A549 (cell line): ENCODE measurements around the gene TUBA1B. TPM values are rescaled to one million over a fixed set of nuclear protein-coding genes. Genes with fewer than 3 reads are reported as not detected.

Experiments used
- ATAC-seq, 2 experiments: fragments of 200-7000 bp in 1 of 2; fragments of >200 bp in 1 of 2; cut with Nextera tagmentation in 1 of 2; cut with Tn5 transposase in 1 of 2; 3 replicates each; pipeline versions ENCODE4 v1.8.0 to v1.9.1; 2018 to 2020; ENCODE audit warnings: mild to moderate bottlenecking in 1 of 2, moderate library complexity in 1 of 2
- CTCF ChIA-PET: fragments of 300-600 bp; sonication (Branson Sonifier 250); formaldehyde crosslinking; extraction: SDS; loops from one replicate; lab custom pipeline; 2021; ENCODE audit warnings: antibody characterized with exemption, inconsistent platforms; lab: Yijun Ruan, JAX
- POLR2A ChIA-PET: fragments of 350-600 bp; formaldehyde crosslinking; extraction: SDS; loops from one replicate; lab custom pipeline; 2021; ENCODE audit warnings: antibody characterized with exemption, inconsistent platforms; lab: Yijun Ruan, JAX
- DNase-seq, 2 experiments: peaks; one replicate each; pipeline versions ENCODE4 v3.0.0 to v3.0.0-alpha.2; 2011 to 2016; ENCODE audit warnings: low read depth in 1 of 2, low spot score in 1 of 2
- FAIRE-seq: peaks from 2 replicates; lab custom pipeline; 2011; peaks lifted over from hg19 to GRCh38; lab: Jason Lieb, UNC
- H3K27ac ChIP-seq, 2 experiments: fragments of >200 bp; sonication (Bioruptor Twin); formaldehyde crosslinking; 3 replicates each; pipeline ENCODE4 v1.5.1; 2016 to 2017
- H3K4me1 ChIP-seq: fragments of >200 bp; sonication (Bioruptor Twin); formaldehyde crosslinking; 3 replicates; pipeline ENCODE4 v1.6.1; 2016
- H3K4me2 ChIP-seq: fragments of >200 bp; sonication (Bioruptor Twin); formaldehyde crosslinking; 3 replicates; pipeline ENCODE4 v1.6.1; 2016
- H3K4me3 ChIP-seq: fragments of >200 bp; sonication (Bioruptor Twin); formaldehyde crosslinking; 3 replicates; pipeline ENCODE4 v1.5.1; 2016
- H3K9me3 ChIP-seq: fragments of >200 bp; sonication (Bioruptor Twin); formaldehyde crosslinking; 3 replicates; pipeline ENCODE4 v1.6.1; 2016
- CBX2 ChIP-seq: fragments of 200-600 bp; sonication (generic); IDR thresholded peaks from 2 replicates; pipeline ENCODE4 v1.6.1; 2016; ENCODE audit warnings: low read depth, mild to moderate bottlenecking, borderline replicate concordance
- CBX8 ChIP-seq: fragments of 200-600 bp; sonication (generic); IDR thresholded peaks from 2 replicates; pipeline ENCODE4 v1.6.1; 2016
- CHD2 ChIP-seq: fragments of 150-350 bp; IDR thresholded peaks from 2 replicates; pipeline ENCODE4 v1.6.1; 2014; ENCODE audit warnings: low read length; ENCODE audit not compliant: partially characterized antibody
- CTCF ChIP-seq: fragments of >200 bp; sonication (Bioruptor Twin); formaldehyde crosslinking; IDR thresholded peaks from 3 replicates; pipeline ENCODE4 v1.5.1; 2016
- E2F6 ChIP-seq: IDR thresholded peaks from 2 replicates; pipeline ENCODE4 v1.6.1; 2012; ENCODE audit warnings: low read depth, borderline replicate concordance
- ELK1 ChIP-seq: fragments of 150-350 bp; IDR thresholded peaks from 2 replicates; pipeline ENCODE4 v1.6.1; 2014; ENCODE audit warnings: low read depth, mild to moderate bottlenecking, low read length
- ESRRA ChIP-seq: fragments of 150-350 bp; IDR thresholded peaks from 2 replicates; pipeline ENCODE4 v1.6.1; 2014; ENCODE audit warnings: mild to moderate bottlenecking, low read length, borderline replicate concordance
- FOSB ChIP-seq: fragments of 250-450 bp; sonication (Bioruptor Pico); IDR thresholded peaks from 2 replicates; pipeline ENCODE4 v1.5.0; 2020; ENCODE audit warnings: mild to moderate bottlenecking, moderate library complexity
- GATA3 ChIP-seq: IDR thresholded peaks from 2 replicates; pipeline ENCODE4 v1.6.1; 2012; ENCODE audit warnings: borderline replicate concordance
- HOXA7 ChIP-seq: fragments of 250-450 bp; sonication (Bioruptor Pico); IDR thresholded peaks from 2 replicates; pipeline ENCODE4 v1.5.0; 2020; ENCODE audit warnings: mild to moderate bottlenecking, moderate library complexity
- HOXB13 ChIP-seq: fragments of 250-450 bp; sonication (Bioruptor Pico); IDR thresholded peaks from 2 replicates; pipeline ENCODE4 v1.5.0; 2020; ENCODE audit warnings: low read depth, mild to moderate bottlenecking, moderate library complexity
- KDM1A ChIP-seq: fragments of 200-600 bp; sonication (generic); IDR thresholded peaks from 2 replicates; pipeline ENCODE4 v1.6.1; 2016; ENCODE audit warnings: low read depth, mild to moderate bottlenecking
- KDM5A ChIP-seq: fragments of 200-600 bp; sonication (generic); IDR thresholded peaks from 2 replicates; pipeline ENCODE4 v1.6.1; 2016; ENCODE audit warnings: antibody characterized with exemption, mild to moderate bottlenecking
- MAX ChIP-seq: IDR thresholded peaks from 2 replicates; pipeline ENCODE4 v1.6.1; 2012
- MAZ ChIP-seq: fragments of 150-350 bp; IDR thresholded peaks from 2 replicates; pipeline ENCODE4 v1.6.1; 2014; ENCODE audit warnings: antibody characterized with exemption, low read depth, low read length, borderline replicate concordance
- MYC ChIP-seq: IDR thresholded peaks from 2 replicates; pipeline ENCODE4 v1.6.1; 2012; ENCODE audit warnings: mild to moderate bottlenecking, inconsistent platforms, low read length, improper control_type of control experiment, borderline replicate concordance
- NPAS2 ChIP-seq: fragments of 250-450 bp; sonication (Bioruptor Pico); IDR thresholded peaks from 2 replicates; pipeline ENCODE4 v1.8.0; 2022; ENCODE audit warnings: mild to moderate bottlenecking, moderate library complexity, borderline replicate concordance
- NR3C1 ChIP-seq: fragments of >200 bp; sonication (Bioruptor Twin); formaldehyde crosslinking; IDR thresholded peaks from 3 replicates; pipeline ENCODE4 v1.6.1; 2017
- PBX3 ChIP-seq: IDR thresholded peaks from 2 replicates; pipeline ENCODE4 v1.6.1; 2012
- PHF8 ChIP-seq: fragments of 200-600 bp; sonication (generic); IDR thresholded peaks from 2 replicates; pipeline ENCODE4 v1.6.1; 2016; ENCODE audit warnings: low read depth, mild to moderate bottlenecking, antibody characterized with exemption, moderate library complexity, borderline replicate concordance
- POLR2A ChIP-seq: IDR thresholded peaks from 2 replicates; pipeline ENCODE4 v1.6.1; 2012; ENCODE audit warnings: mild to moderate bottlenecking, low read length
- POLR2AphosphoS2 ChIP-seq: conservative IDR thresholded peaks from 2 replicates; pipeline ENCODE4 v1.6.1; 2012; ENCODE audit warnings: low read length, improper control_type of control experiment, inconsistent platforms
- RAD21 ChIP-seq, 2 experiments: fragments of >200 bp in 1 of 2; sonication (Bioruptor Twin) in 1 of 2; formaldehyde crosslinking in 1 of 2; IDR thresholded peaks in 1 of 2; conservative IDR thresholded peaks in 1 of 2; 2 replicates in 1 of 2; 3 replicates in 1 of 2; pipeline ENCODE4 v1.6.1; 2012 to 2018; ENCODE audit warnings: inconsistent platforms in 1 of 2
- RARB ChIP-seq: fragments of 250-450 bp; sonication (Bioruptor Pico); IDR thresholded peaks from 2 replicates; pipeline ENCODE4 v1.8.0; 2021; ENCODE audit warnings: mild to moderate bottlenecking, moderate library complexity
- REST ChIP-seq: fragments of 200-600 bp; sonication (generic); IDR thresholded peaks from 2 replicates; pipeline ENCODE4 v1.6.1; 2016; ENCODE audit warnings: antibody characterized with exemption, mild to moderate bottlenecking, moderate library complexity
- RNF2 ChIP-seq: fragments of 200-600 bp; sonication (generic); IDR thresholded peaks from 2 replicates; pipeline ENCODE4 v1.6.1; 2016; ENCODE audit warnings: low read depth, mild to moderate bottlenecking, antibody characterized with exemption, moderate library complexity, borderline replicate concordance
- SMC3 ChIP-seq: fragments of >200 bp; sonication (Bioruptor Twin); formaldehyde crosslinking; IDR thresholded peaks from 3 replicates; pipeline ENCODE4 v1.6.1; 2018; ENCODE audit warnings: inconsistent platforms
- TFCP2L1 ChIP-seq: fragments of 250-450 bp; sonication (Bioruptor Pico); IDR thresholded peaks from 2 replicates; pipeline ENCODE4 v1.5.0; 2021; ENCODE audit warnings: mild to moderate bottlenecking
- TP53 ChIP-seq: fragments of 250-450 bp; sonication (Bioruptor Pico); IDR thresholded peaks from 2 replicates; pipeline ENCODE4 v1.5.0; 2021; ENCODE audit warnings: mild to moderate bottlenecking, moderate library complexity
- ZNF302 ChIP-seq: fragments of 250-450 bp; sonication (Bioruptor Pico); IDR thresholded peaks from 2 replicates; pipeline ENCODE4 v1.9.0; 2021; ENCODE audit warnings: inconsistent platforms, mild to moderate bottlenecking, moderate library complexity
- WGBS: methylation state at CpG from one replicate; pipeline ENCODE4 v1.1.6; 2017; ENCODE audit errors: missing lambda C conversion rate; 5-methylcytosine and 5-hydroxymethylcytosine counted together
- polyA minus RNA-seq: library from RNA; depleted of rRNA, polyadenylated mRNA; stranded (reverse); fragments of >200 nt; gene quantifications from 2 replicates; pipeline ENCODE4 v1.2.3, GENCODE V29; 2011; rRNA and poly(A)+ RNA removed
- polyA plus RNA-seq, 4 experiments: library from polyadenylated mRNA; depleted of rRNA in 3 of 4; stranded (reverse); fragments of >200 nt; fragmentation: RNase III in 1 of 4; extraction: RNeasy Plus Mini Kit Qiagen cat#74134 plus additional on column Dnase treatment in 1 of 4; gene quantifications; 2 replicates in 3 of 4; 3 replicates in 1 of 4; pipeline ENCODE4 v1.2.3, GENCODE V29; 2011 to 2017

Gene TUBA1B
- polyA plus RNA-seq (2011; rRNA removed), result 2,708 and 2,745 TPM in 2 replicates
- polyA plus RNA-seq (2012; cell fraction: cytosol; rRNA removed), result 5,875 and 6,626 TPM in 2 replicates
- polyA plus RNA-seq (2012; cell fraction: nucleus; rRNA removed), result 4,024 and 4,599 TPM in 2 replicates
- polyA plus RNA-seq (2017; fragmentation: RNase III; extraction: RNeasy Plus Mini Kit Qiagen cat#74134 plus additional on column Dnase treatment), result 2,367 to 2,820 TPM (median 2,590 TPM) in 3 replicates
- polyA minus RNA-seq, result 2,915 and 3,348 TPM in 2 replicates

- ATAC-seq (peak; percentile 84 to 87), DNase-seq (peak; percentile 76 to 92), FAIRE-seq (no peak)
- 1% methylated on average over 46 of the region's 79 CpGs for WGBS
- Histone ChIP-seq H3K9me3 (no peaks in the 10 kb centered on the region), H3K4me2 (peak within 1 kb of the TSS; percentile 96), H3K4me1 (peaks cover 27% of the 10 kb centered on the region), H3K27ac (peak within 1 kb of the TSS; percentile 99), H3K4me3 (peak within 1 kb of the TSS; percentile 93)
- ChIA-PET CTCF (interaction anchor here (0.6 to 6.6 kb wide), 34 partner anchors 9 to 239 kb away, joined by 3 to 115 read pairs (median 4); partner anchors contain the start of genes DHH, LMBR1L, RHEBL1 and TUBA1C), POLR2A (interaction anchor here (0.6 to 3.4 kb wide), 42 partner anchors 9 to 610 kb away, joined by 3 to 66 read pairs (median 4); partner anchors contain the start of genes DDN, DHH, LMBR1L and PRKAG1)
- TF ChIP-seq HOXB13 (CRISPR knock-in tag), result no peak
- TF ChIP-seq CTCF, result no peak
- TF ChIP-seq POLR2A, result peak; percentile 98
- TF ChIP-seq MAZ, result no peak
- peak; percentile 12; the same call in 1 of the 3 replicates for TF ChIP-seq SMC3
- TF ChIP-seq MYC, result 0 out of 2 replicates have a peak, but pooled peaks have one; percentile 68
- no peak for TF ChIP-seq CBX8
- TF ChIP-seq TP53 (CRISPR knock-in tag), result peak; percentile 12; the same call in 1 of the 2 replicates
- TF ChIP-seq CHD2, result no peak
- no peak for TF ChIP-seq ELK1
- TF ChIP-seq NPAS2 (CRISPR knock-in tag), result no peak
- no peak for TF ChIP-seq HOXA7
- no peak for TF ChIP-seq NR3C1
- no peak for TF ChIP-seq ESRRA
- TF ChIP-seq REST, result peak; percentile 55
- no peak; the same call in 1 of the 2 replicates for TF ChIP-seq RARB (CRISPR knock-in tag)
- TF ChIP-seq MAX, result peak; percentile 96
- TF ChIP-seq PHF8, result peak; percentile 99
- no peak for TF ChIP-seq KDM1A
- TF ChIP-seq POLR2AphosphoS2, result no peak
- TF ChIP-seq RNF2, result no peak
- no peak for TF ChIP-seq KDM5A
- TF ChIP-seq GATA3, result peak; percentile 1; the same call in 1 of the 2 replicates
- TF ChIP-seq E2F6, result peak; percentile 93
- no peak for TF ChIP-seq ZNF302
- TF ChIP-seq RAD21 (conservative IDR thresholded peaks at IDR 0.05 in 1 of 2, IDR thresholded peaks at IDR 0.05 in 1 of 2), result 0 out of 5 replicates have a peak, but pooled peaks of 1 of the 2 experiments have one; percentile 9
- TF ChIP-seq TFCP2L1 (CRISPR knock-in tag), result no peak
- no peak for TF ChIP-seq FOSB
- peak; percentile 71 for TF ChIP-seq PBX3
- no peak for TF ChIP-seq CBX2
These were observed at the start of gene TUBA1B for GRCh38 chr12:49131051-49131893. TSS of gene TUBA1B (minus strand) at chr12:49131395. CDS start at chr12:49131300, 95 bp downstream.
